ENCODE data around the gene CHRM4.

GRCh38 chr11:46376258-46377050, 15.1 kb downstream of the CHRM4 start:
- no peak for TF ChIP-seq CTCF (IDR thresholded peaks at IDR 0.05)
- no peak for TF ChIP-seq POLR2AphosphoS5 (IDR thresholded peaks at IDR 0.05)
- no peak for TF ChIP-seq POLR2A (IDR thresholded peaks at IDR 0.05)

Data from breast epithelium (tissue), 3 donors.